Lower lobe of right lung (tissue), 2 donors: ENCODE measurements around the gene FHIT. TPM values are rescaled to one million over a fixed set of nuclear protein-coding genes. Genes with fewer than 3 reads are reported as not detected.

Experiments
- ATAC-seq, 2 donors: fragments of 200-7000 bp; cut with Tn5 transposase; one replicate each; pipeline ENCODE4 v1.9.1; 2020 to 2022; ENCODE audit warnings: mild to moderate bottlenecking in 2 of 2, moderate library complexity in 2 of 2
- DNase-seq: peaks from one replicate; pipeline ENCODE4 v3.0.0-alpha.2; 2020
- H3K27ac ChIP-seq: fragments of 200-600 bp; one replicate; pipeline ENCODE4 v1.8.0; 2022
- H3K27me3 ChIP-seq: fragments of 200-600 bp; one replicate; pipeline ENCODE4 v1.8.0; 2022; ENCODE audit warnings: low read depth
- H3K36me3 ChIP-seq: fragments of 200-600 bp; one replicate; pipeline ENCODE4 v1.8.0; 2022; ENCODE audit warnings: mild to moderate bottlenecking
- H3K4me1 ChIP-seq: fragments of 200-600 bp; one replicate; pipeline ENCODE4 v1.8.0; 2022
- H3K4me3 ChIP-seq: fragments of 200-600 bp; one replicate; pipeline ENCODE4 v1.8.0; 2022; ENCODE audit warnings: mild to moderate bottlenecking
- H3K9me3 ChIP-seq: fragments of 200-600 bp; one replicate; pipeline ENCODE4 v1.8.0; 2022
- intact Hi-C: fragments of 100-400 bp; cut with DNase I; formaldehyde crosslinking; loops from one replicate; pipeline ENCODE4 v1.11.0; 2022
- total RNA-seq: library from RNA; stranded (reverse); fragmentation: NEBNext Ultra II Directional; extraction: Animal tissue kit (Norgen Biotek cat#: 25700); gene quantifications from one replicate; pipeline ENCODE4 v1.2.1, GENCODE V29; 2021
- TF ChIP-seq, protein P1 (sequence below): fragments of 200-600 bp; IDR thresholded peaks from one replicate; pipeline ENCODE4 v1.8.0; 2022; ENCODE audit warnings: antibody characterized with exemption, mild to moderate bottlenecking
- donor health status: DM: no; HTN: yes; CAD: no; lungs with severe emphysema.

FHIT gene
- total RNA-seq, 1 donor from 2014 or later, result 10.3 TPM

DNA sequence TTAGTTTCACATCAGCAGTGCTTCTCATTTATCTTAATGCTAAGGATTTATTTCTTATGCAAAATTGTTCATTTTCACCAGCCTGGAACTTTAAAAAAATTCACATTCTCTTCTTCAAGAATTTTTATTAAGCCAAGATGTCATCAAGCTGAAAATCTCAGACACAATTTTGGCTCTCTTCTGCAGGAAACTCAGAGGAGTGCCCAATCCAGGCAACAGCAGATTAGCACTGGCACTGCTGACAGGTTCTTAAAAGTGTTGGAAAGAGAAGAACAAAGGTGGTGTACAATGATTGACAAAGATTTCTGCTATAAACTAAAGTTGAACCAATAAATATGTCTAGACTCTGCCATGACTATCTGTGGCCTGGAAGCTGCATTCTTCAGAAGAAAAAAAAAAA is 479.5 kb downstream of the FHIT start:
- intact Hi-C loops, result no loop called here
- H3K27me3 ChIP-seq, result no peaks in the 10 kb centered on the region
- H3K27ac ChIP-seq, result no peak overlapping the region
- ATAC-seq (no peak), DNase-seq (no peak)
- no peaks in the 10 kb centered on the region for H3K4me1 ChIP-seq
- H3K9me3 ChIP-seq, result no peaks in the 10 kb centered on the region
- no peaks in the 10 kb centered on the region for H3K36me3 ChIP-seq
- TF ChIP-seq, protein P1, sequence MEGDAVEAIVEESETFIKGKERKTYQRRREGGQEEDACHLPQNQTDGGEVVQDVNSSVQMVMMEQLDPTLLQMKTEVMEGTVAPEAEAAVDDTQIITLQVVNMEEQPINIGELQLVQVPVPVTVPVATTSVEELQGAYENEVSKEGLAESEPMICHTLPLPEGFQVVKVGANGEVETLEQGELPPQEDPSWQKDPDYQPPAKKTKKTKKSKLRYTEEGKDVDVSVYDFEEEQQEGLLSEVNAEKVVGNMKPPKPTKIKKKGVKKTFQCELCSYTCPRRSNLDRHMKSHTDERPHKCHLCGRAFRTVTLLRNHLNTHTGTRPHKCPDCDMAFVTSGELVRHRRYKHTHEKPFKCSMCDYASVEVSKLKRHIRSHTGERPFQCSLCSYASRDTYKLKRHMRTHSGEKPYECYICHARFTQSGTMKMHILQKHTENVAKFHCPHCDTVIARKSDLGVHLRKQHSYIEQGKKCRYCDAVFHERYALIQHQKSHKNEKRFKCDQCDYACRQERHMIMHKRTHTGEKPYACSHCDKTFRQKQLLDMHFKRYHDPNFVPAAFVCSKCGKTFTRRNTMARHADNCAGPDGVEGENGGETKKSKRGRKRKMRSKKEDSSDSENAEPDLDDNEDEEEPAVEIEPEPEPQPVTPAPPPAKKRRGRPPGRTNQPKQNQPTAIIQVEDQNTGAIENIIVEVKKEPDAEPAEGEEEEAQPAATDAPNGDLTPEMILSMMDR, result no peak
- no peak overlapping the region for H3K4me3 ChIP-seq

DNA sequence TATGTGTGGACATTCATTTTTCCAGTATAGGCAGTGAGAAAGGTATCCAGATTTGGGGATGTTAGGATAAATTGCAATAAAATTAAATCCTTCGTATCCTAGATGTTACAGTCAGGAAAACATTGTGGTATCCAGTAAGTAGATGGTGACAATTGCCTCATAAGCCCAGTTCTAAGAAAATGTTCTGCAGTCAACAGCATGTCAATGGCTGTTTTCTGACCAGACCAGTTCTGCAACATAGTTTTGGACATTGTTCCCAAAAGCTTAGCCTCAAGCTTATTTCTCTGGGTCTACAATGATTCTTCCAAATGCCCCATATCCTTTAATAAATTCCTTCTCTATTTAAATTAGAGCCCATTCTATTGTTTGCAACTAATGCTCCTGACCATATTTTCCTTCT is 480.7 kb downstream of the FHIT start:
- intact Hi-C loops, result no loop called here
- Histone ChIP-seq H3K4me1 (no peaks in the 10 kb centered on the region), H3K27ac (no peak overlapping the region), H3K4me3 (no peak overlapping the region), H3K36me3 (no peaks in the 10 kb centered on the region), H3K9me3 (no peaks in the 10 kb centered on the region), H3K27me3 (no peaks in the 10 kb centered on the region)
- ATAC-seq (peak in 1 of 2 donors; percentile 48), DNase-seq (no peak)
- TF ChIP-seq, protein P1, result no peak

DNA sequence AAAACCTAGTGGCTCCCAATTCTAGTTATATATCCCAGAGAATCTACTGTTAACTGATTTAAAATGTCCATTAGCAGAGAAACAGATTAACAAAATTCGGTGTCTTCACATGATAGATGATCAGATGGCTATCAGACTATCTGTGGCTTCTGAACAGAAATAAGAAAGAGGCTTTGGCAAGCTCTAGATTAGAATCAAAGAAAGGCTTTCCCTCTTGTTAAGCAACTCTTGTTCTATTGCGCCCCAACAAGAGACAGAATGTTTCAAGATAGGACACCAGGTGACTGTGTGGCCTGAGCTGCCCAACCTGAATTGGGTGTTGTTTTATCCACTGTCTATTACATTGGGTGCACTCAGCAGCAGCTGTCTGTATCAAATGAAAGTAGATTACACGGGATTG is 483.7 kb downstream of the FHIT start:
- H3K27me3 ChIP-seq, result no peaks in the 10 kb centered on the region
- H3K9me3 ChIP-seq, result no peaks in the 10 kb centered on the region
- H3K27ac ChIP-seq, result no peak overlapping the region
- ATAC-seq (no peak), DNase-seq (no peak)
- TF ChIP-seq, protein P1, result no peak
- intact Hi-C loops, result no loop called here
- no peaks in the 10 kb centered on the region for H3K4me1 ChIP-seq
- no peaks in the 10 kb centered on the region for H3K36me3 ChIP-seq
- no peak overlapping the region for H3K4me3 ChIP-seq

DNA sequence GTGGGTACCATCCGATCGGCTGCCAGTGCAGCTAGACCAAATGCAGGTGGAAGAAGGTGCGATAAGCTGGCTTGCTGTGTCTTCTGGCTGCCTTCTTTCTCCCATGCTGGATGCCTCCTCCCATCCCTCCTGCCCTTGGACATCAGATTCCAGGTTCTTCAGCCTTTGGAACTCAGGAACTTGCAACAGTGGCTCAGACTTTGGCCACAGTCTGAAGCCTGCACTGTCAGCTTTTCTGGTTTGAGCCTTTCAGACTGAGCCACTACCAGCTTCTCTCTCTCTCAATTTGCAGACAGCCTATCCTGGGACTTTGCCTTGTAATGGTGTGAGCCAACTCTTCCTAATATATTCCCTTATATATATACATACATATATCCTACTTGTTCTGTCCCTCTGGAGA is 485.5 kb downstream of the FHIT start:
- H3K27me3 ChIP-seq, result no peaks in the 10 kb centered on the region
- H3K9me3 ChIP-seq, result no peaks in the 10 kb centered on the region
- H3K4me1 ChIP-seq, result no peaks in the 10 kb centered on the region
- no peak overlapping the region for H3K4me3 ChIP-seq
- H3K36me3 ChIP-seq, result no peaks in the 10 kb centered on the region
- intact Hi-C loops, result no loop called here
- no peak for DNase-seq
- TF ChIP-seq, protein P1, result no peak
- no peak for ATAC-seq
- no peak overlapping the region for H3K27ac ChIP-seq

DNA sequence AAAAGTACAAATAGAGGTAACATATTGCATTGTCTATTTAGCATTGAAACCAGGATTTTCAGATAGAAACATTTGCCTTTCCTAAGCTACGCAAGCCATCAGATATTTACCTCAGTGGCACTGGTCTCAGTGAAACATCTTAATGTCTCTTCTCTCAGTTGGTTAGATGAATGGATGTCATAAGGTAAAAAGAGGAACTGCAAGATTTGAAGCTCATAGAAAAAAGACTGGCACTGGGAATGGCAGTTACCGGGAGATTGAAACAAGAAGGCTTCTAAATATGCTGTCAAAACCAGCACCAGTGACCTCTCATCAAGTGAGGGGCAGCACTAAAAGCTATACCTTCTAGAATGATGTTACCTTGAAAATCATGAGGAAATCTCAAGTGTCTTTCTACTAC is 486.4 kb downstream of the FHIT start:
- H3K4me1 ChIP-seq, result no peaks in the 10 kb centered on the region
- no peaks in the 10 kb centered on the region for H3K36me3 ChIP-seq
- no peaks in the 10 kb centered on the region for H3K9me3 ChIP-seq
- no peak overlapping the region for H3K4me3 ChIP-seq
- ATAC-seq (no peak), DNase-seq (no peak)
- H3K27ac ChIP-seq, result no peak overlapping the region
- H3K27me3 ChIP-seq, result no peaks in the 10 kb centered on the region
- intact Hi-C loops, result no loop called here
- TF ChIP-seq, protein P1, result no peak

DNA sequence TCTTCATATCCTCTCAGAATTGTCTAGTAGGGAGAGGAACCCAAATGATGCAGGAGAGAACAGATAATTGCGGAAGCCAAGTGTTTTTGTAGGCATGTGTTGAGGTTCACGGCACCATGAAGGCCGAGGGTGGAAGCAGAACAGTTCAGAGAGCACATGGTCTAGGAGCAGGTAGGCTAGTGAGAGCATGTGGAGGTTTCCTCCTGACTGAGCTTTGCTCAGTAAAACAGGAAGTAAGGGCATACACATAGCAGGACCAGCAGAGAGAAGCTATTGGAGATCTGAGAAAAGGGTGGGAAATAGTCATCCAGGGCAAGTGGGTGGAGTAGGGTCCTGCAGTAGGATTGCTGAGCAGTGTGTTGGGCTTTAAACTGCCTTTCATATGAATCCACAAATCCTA is 491.1 kb downstream of the FHIT start:
- no peaks in the 10 kb centered on the region for H3K9me3 ChIP-seq
- no peaks in the 10 kb centered on the region for H3K4me1 ChIP-seq
- intact Hi-C loops, result no loop called here
- ATAC-seq (no peak), DNase-seq (no peak)
- no peaks in the 10 kb centered on the region for H3K27me3 ChIP-seq
- H3K27ac ChIP-seq, result no peak overlapping the region
- H3K4me3 ChIP-seq, result no peak overlapping the region
- no peaks in the 10 kb centered on the region for H3K36me3 ChIP-seq
- TF ChIP-seq, protein P1, result no peak
